Ishikawa (cell line): Measurements from ENCODE around the gene WDR41.

ENCODE experiments used
- CEBPB ChIP-seq: IDR thresholded peaks from 2 replicates; pipeline ENCODE4 v1.6.1; 2012
- CREB1 ChIP-seq: IDR thresholded peaks from 2 replicates; pipeline ENCODE4 v1.6.1; 2012; ENCODE audit warnings: low read depth
- EGR1 ChIP-seq: IDR thresholded peaks from 2 replicates; pipeline ENCODE4 v1.6.1; 2012
- EP300 ChIP-seq: IDR thresholded peaks from 2 replicates; pipeline ENCODE4 v1.6.1; 2012; ENCODE audit warnings: borderline replicate concordance
- FOXM1 ChIP-seq: IDR thresholded peaks from 2 replicates; pipeline ENCODE4 v1.6.1; 2012; ENCODE audit warnings: low read depth, borderline replicate concordance
- NFIC ChIP-seq: IDR thresholded peaks from 2 replicates; pipeline ENCODE4 v1.6.1; 2012
- RAD21 ChIP-seq: IDR thresholded peaks from 2 replicates; pipeline ENCODE4 v1.6.1; 2012; ENCODE audit warnings: low read depth
- TAF1 ChIP-seq: IDR thresholded peaks from 2 replicates; pipeline ENCODE4 v1.6.1; 2012; ENCODE audit warnings: low read depth, mild to moderate bottlenecking
- TCF12 ChIP-seq: IDR thresholded peaks from 2 replicates; pipeline ENCODE4 v1.6.1; 2012; ENCODE audit warnings: low read depth
- TEAD4 ChIP-seq: IDR thresholded peaks from 2 replicates; pipeline ENCODE4 v1.6.1; 2012
- YY1 ChIP-seq: IDR thresholded peaks from 2 replicates; pipeline ENCODE4 v1.6.1; 2012; ENCODE audit warnings: low read depth
- ZBTB7A ChIP-seq: IDR thresholded peaks from 2 replicates; pipeline ENCODE4 v1.6.1; 2012; ENCODE audit warnings: low read depth
- TF ChIP-seq, protein P1 (sequence below): IDR thresholded peaks from 2 replicates; pipeline ENCODE4 v1.6.1; 2012; ENCODE audit warnings: low read depth, mild to moderate bottlenecking
- TF ChIP-seq, protein P2 (sequence below): IDR thresholded peaks from 2 replicates; pipeline ENCODE4 v1.6.1; 2012
- TF ChIP-seq, protein P3 (sequence below): IDR thresholded peaks from 2 replicates; pipeline ENCODE4 v1.6.1; 2012

Gene WDR41

DNA sequence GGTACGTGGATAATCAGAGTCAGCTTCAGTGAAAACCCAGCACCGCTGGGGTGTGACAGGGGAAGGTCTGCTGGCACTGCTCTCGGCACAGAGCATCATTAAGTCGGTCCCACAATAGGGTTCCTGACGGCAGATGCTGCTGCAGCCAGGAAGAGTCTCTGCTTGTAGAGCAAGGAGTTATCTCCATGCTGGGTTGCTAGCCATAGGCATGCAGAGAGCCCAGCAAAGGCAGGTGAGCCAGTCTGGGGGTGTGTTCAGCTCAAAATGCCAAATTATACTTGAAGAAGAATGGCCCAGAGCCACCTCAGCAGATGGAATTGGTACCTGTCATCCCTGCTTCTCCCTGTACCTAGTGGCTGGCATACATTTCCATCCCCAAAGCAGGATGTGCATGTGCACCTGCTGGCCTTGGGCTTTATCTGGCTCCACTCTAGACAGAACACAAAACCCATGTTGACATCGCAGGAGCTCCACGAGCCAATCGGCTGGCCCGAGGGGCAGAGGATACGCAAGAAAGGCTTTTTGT, 100.8 kb downstream of the WDR41 start:
- TF ChIP-seq EGR1 (no peak), FOXM1 (no peak), NFIC (no peak), YY1 (no peak), ZBTB7A (no peak), RAD21 (no peak), EP300 (no peak), CEBPB (no peak)
- TF ChIP-seq, protein P1, sequence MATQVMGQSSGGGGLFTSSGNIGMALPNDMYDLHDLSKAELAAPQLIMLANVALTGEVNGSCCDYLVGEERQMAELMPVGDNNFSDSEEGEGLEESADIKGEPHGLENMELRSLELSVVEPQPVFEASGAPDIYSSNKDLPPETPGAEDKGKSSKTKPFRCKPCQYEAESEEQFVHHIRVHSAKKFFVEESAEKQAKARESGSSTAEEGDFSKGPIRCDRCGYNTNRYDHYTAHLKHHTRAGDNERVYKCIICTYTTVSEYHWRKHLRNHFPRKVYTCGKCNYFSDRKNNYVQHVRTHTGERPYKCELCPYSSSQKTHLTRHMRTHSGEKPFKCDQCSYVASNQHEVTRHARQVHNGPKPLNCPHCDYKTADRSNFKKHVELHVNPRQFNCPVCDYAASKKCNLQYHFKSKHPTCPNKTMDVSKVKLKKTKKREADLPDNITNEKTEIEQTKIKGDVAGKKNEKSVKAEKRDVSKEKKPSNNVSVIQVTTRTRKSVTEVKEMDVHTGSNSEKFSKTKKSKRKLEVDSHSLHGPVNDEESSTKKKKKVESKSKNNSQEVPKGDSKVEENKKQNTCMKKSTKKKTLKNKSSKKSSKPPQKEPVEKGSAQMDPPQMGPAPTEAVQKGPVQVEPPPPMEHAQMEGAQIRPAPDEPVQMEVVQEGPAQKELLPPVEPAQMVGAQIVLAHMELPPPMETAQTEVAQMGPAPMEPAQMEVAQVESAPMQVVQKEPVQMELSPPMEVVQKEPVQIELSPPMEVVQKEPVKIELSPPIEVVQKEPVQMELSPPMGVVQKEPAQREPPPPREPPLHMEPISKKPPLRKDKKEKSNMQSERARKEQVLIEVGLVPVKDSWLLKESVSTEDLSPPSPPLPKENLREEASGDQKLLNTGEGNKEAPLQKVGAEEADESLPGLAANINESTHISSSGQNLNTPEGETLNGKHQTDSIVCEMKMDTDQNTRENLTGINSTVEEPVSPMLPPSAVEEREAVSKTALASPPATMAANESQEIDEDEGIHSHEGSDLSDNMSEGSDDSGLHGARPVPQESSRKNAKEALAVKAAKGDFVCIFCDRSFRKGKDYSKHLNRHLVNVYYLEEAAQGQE, result no peak
- TF ChIP-seq, protein P2, sequence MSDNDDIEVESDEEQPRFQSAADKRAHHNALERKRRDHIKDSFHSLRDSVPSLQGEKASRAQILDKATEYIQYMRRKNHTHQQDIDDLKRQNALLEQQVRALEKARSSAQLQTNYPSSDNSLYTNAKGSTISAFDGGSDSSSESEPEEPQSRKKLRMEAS, result no peak

DNA sequence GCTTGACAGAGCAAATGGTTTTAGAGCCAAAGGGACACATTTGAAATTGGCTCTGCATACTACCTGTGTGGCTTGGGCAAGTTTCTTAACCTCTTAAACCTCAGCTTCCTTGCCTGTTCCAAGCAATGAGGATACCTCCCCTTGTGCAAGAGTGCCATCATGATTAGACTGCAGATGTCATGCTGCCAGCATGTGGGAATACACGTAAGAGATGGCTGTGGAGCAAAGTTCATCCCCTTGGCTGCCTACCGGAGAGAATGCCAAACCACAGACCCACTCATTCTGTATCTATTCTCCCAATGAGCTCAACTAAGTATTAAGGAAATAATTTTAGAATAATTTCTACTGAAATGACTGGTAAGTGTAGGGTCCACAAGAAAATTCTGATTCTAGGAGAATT, 101.3 kb downstream of the WDR41 start:
- TF ChIP-seq YY1 (no peak), TAF1 (no peak), RAD21 (no peak), TEAD4 (no peak), EP300 (no peak), FOXM1 (no peak)
- TF ChIP-seq, protein P3, sequence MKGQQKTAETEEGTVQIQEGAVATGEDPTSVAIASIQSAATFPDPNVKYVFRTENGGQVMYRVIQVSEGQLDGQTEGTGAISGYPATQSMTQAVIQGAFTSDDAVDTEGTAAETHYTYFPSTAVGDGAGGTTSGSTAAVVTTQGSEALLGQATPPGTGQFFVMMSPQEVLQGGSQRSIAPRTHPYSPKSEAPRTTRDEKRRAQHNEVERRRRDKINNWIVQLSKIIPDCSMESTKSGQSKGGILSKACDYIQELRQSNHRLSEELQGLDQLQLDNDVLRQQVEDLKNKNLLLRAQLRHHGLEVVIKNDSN, result no peak
- TF ChIP-seq, protein P1, result no peak
- TF ChIP-seq, protein P2, result no peak

DNA sequence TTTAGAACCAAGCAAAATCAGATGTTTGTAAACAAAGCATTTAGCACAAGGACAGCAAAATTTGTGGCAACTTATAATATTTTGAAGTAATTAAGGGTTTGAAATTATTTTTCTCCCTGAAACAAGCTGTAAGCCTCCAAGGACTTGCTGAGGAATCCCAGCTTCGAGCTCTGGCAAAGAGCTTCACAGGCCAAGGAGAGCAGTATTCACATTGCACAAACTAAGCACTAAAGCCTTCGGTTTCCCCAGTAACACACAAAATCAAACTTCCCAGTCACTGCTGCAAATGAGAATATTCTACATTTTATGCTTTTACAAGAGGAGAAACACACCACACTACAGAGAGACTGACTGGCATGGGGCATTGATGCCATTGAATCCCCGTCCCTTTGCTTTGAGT, 101.9 kb downstream of the WDR41 start:
- TF ChIP-seq NFIC, result no peak
- TF ChIP-seq EP300, result no peak
- TF ChIP-seq, protein P1, result no peak
- TF ChIP-seq RAD21, result no peak
- TF ChIP-seq, protein P2, result no peak
- TF ChIP-seq CEBPB, result no peak
- TF ChIP-seq TEAD4, result no peak
- TF ChIP-seq YY1, result no peak
- TF ChIP-seq, protein P3, result no peak
- TF ChIP-seq TAF1, result no peak
- no peak for TF ChIP-seq FOXM1
- TF ChIP-seq ZBTB7A, result no peak
- TF ChIP-seq CREB1, result no peak
- no peak for TF ChIP-seq EGR1

DNA sequence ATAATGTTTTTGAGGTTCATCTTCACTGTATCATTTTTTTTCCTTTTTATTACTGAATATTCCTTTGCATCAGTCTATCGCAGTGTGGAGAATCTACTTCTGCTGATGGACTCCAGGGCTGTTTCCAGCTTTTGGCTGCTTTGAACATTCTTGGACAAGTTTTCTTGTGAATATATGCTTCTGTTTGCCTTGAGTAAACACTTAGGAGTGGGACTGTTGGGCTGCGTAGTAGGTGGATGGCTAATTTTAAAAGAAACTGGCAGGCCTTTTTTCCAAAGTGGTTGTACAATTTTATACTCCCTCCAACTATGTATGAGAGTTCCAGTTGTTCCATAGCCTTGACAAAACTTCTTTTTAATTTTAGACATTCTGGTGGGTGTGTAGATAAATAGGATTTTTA, 102.4 kb downstream of the WDR41 start:
- no peak for TF ChIP-seq EGR1
- TF ChIP-seq, protein P3, result no peak
- TF ChIP-seq, protein P1, result no peak
- no peak for TF ChIP-seq NFIC
- no peak for TF ChIP-seq TEAD4
- no peak for TF ChIP-seq TCF12
- TF ChIP-seq EP300, result no peak
- TF ChIP-seq ZBTB7A, result no peak
- TF ChIP-seq CREB1, result no peak
- no peak for TF ChIP-seq RAD21
- no peak for TF ChIP-seq FOXM1
- TF ChIP-seq, protein P2, result no peak
- no peak for TF ChIP-seq TAF1
- TF ChIP-seq CEBPB, result no peak
- no peak for TF ChIP-seq YY1
